ENCODE results near the gene TUT4.

The TUT4 gene

GRCh38 chr1:52472384-52472783 lies 80.5 kb downstream of the TUT4 start:
- DNase-seq (ENCODE audit: low read depth in 2 of 2): no peak

DNA sequence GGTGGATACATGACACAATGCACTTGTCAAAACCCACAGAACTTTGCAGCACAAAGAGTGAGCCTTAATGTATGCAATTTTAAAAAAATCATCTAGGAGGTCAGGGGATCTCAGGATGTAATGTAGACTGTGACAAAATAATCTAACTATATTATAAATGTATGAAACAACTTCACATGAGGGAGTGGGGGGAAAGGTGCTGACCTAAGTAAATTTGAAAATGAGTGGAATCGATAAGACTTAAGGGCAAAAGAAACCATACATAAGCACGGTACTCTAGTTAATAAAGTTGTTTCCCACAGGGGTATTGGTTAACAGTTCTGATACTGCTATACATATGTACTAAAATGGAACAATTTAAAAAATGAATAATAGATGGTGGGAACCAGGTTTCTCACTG lies 83.8 kb downstream of the TUT4 start:
- DNase-seq (ENCODE audit: low read depth in 2 of 2): no peak

DNA sequence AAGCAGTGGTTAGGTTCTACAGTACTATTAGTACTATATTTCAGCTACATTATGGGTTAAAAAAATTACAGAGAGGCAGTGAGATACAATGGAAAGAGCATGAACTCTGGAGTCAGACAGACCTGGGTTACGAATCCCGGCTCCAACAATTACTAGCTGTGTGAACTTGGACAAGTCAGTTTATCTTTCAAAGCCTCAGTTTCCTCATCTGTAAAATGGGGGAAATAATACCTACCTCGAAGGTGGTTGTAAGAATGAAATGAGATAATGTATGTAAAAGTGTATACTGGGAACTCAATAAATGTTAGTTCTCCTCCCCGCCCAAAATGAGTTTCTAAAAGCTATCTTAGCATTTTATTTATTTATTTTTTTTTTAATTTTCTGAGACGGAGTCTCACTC lies 89.0 kb downstream of the TUT4 start:
- DNase-seq (ENCODE audit: low read depth in 2 of 2): no peak

DNA sequence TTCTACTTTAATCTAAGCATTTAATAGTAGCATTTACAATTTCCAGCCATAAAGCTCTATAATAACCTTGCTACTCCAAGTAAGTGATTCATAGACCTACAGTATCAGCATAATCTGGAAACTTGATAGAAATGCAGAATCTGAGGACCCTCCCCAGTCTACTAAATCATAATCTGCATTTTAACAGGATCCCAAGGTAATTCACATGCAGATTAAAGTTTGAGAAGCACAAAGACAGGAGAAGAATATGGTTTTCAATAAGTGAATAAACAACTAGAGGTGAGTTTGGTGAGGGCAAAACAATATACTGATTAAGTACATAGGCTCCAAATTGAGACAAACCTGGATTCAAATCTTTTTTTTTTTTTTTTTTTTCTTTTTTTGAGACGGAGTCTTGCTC lies 91.1 kb downstream of the TUT4 start:
- DNase-seq (ENCODE audit: low read depth in 2 of 2): no peak

- DNase-seq (ENCODE audit: low read depth in 2 of 2): no peak
Observed at GRCh38 chr1:52460694-52461093, 92.2 kb downstream of the TUT4 start.

- DNase-seq (ENCODE audit: low read depth in 2 of 2): no peak
Observed at GRCh38 chr1:52455686-52456085, 97.2 kb downstream of the TUT4 start.

- no peak for DNase-seq (ENCODE audit: low read depth in 2 of 2)
Observed at GRCh38 chr1:52454779-52455178, 98.1 kb downstream of the TUT4 start.

GRCh38 chr1:52454127-52454526 lies 98.8 kb downstream of the TUT4 start:
- DNase-seq (ENCODE audit: low read depth in 2 of 2): no peak

- no peak for DNase-seq (ENCODE audit: low read depth in 2 of 2)
Observed at GRCh38 chr1:52444463-52444862, 108.4 kb downstream of the TUT4 start.

DNA sequence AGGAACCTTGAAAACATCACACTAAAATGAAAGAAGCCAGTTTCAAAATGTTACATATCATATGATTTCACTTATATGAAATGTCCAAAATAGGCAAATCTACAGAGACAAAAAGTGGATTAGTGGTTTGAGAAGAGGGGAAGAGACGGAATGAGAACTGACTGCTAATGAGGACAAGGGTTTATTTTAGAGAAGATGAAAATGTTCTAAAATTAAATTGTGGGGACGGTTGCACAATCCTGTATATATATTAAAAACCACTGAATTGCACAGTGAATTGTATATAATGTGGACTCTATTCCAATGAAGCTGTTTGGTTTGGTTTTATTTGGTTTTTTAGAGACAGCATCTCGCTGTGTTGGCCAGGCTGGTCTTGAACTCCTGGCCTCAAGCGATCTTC lies 112.9 kb downstream of the TUT4 start:
- no peak for DNase-seq (ENCODE audit: low read depth in 2 of 2)

- DNase-seq (ENCODE audit: low read depth in 2 of 2): no peak
Observed at GRCh38 chr1:52436817-52437216, 116.1 kb downstream of the TUT4 start.

DNA sequence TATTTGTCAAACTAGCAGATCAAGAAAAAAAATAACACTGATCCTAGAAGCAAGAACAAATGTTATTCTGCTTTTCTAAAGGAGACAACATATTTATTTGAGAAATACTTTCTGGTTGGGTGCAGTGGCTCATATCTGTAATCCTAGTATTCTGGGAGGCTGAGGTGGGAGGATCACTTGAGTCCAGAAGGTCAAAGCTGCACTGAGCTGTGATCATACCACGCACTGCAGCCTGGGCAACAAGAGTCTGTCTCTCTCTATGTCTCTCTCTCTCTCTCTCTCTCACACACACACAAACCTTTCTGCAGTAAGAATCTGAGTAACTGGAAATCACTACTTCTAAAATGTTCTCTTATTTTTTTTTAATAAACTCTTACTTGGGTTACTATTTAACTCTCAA lies 117.2 kb downstream of the TUT4 start:
- DNase-seq (ENCODE audit: low read depth in 2 of 2): no peak

GRCh38 chr1:52435211-52435610 lies 117.7 kb downstream of the TUT4 start:
- no peak for DNase-seq (ENCODE audit: low read depth in 2 of 2)

DNA sequence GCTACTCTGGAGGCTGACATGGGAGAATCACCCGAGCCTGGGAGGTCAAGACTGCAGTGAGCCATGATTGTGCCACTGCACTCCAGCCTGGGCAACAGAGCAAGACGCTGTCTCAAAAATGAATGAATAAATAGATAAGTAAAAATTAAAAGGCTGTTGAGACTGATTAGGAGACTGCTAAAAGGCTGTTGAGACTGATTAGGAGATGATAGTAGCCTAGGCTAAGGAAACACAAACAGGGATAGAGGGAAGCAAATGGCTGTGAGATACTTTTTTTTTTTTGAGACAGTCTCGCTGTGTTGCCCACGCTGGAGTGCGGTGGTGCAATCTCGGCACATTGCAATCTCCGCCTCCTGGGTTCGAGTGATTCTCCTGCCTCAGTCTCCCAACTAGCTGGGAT lies 120.1 kb downstream of the TUT4 start:
- no peak for DNase-seq (ENCODE audit: low read depth in 2 of 2)

DNA sequence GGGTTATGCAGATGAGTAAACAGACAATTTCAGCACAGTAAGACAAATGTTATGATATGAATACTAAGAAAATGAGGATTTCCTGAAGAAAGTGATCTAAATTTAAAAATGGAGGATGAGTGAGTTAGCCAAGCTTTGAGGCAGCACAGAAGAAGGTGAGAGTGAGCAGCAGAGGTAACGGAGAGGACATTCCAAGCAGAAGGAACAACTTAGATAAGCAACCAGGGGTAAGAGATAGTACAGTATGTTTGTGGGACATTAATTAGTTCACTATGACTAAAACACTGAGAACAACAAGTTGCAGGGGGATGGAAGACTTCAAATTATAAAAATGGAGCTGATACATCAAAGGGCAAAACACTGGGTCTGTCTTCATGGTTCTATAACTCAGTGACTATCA lies 125.7 kb downstream of the TUT4 start:
- no peak for DNase-seq (ENCODE audit: low read depth in 2 of 2)

- DNase-seq (ENCODE audit: low read depth in 2 of 2): no peak
Observed at GRCh38 chr1:52426371-52426770, 126.5 kb downstream of the TUT4 start.

GRCh38 chr1:52424813-52425212 lies 128.1 kb downstream of the TUT4 start:
- DNase-seq (ENCODE audit: low read depth in 2 of 2): no peak

DNA sequence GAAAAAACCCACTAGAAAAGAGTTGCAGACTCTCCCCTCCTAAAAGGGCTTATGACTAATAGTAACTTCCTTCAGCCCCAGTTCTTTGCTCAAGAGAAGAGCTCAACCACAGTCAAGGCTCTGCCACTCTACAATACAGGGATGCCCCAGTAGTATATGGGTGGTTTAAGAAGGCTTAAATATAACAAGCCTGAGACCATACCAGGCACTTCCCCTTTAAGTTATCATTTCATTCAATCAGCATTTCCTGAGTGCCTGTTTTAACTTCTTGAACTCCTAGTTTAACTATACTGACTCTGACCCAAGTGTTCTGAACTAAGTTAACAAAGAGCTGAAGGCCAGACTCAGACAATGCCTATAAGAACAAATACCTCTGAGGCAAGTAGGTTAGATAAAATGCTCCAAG lies 128.7 kb downstream of the TUT4 start:
- no peak for DNase-seq (ENCODE audit: low read depth in 2 of 2)

- DNase-seq (ENCODE audit: low read depth in 2 of 2): peak; percentile 22 to 31
Observed at GRCh38 chr1:52423771-52424170, 129.1 kb downstream of the TUT4 start.

GRCh38 chr1:52423055-52423454 lies 129.8 kb downstream of the TUT4 start:
- no peak for DNase-seq (ENCODE audit: low read depth in 2 of 2)

- no peak for DNase-seq (ENCODE audit: low read depth in 2 of 2)
Observed at GRCh38 chr1:52420713-52421112, 132.2 kb downstream of the TUT4 start.

DNA sequence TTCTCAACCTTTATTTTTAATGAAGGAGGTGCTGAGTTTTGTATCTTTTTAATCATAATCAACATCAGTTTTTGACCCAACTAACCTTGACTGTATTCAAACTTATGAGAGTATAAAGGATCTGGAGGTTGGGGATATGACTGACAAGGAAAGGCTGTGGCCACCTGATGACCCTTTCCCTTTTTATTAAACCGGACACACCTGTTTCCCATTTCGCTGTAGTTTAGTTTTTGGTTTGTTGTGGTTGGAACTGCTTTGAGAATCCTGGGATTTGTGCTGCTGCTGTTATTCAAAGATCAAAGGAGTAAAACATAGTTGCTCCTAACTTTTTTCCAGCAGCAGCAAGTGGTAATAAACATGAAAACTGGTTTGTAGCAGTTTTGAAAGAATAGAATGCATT lies 136.1 kb downstream of the TUT4 start:
- no peak for DNase-seq (ENCODE audit: low read depth in 2 of 2)

- DNase-seq (ENCODE audit: low read depth in 2 of 2): no peak
Observed at GRCh38 chr1:52414942-52415341, 137.9 kb downstream of the TUT4 start.

GRCh38 chr1:52413410-52413989 lies 139.4 kb downstream of the TUT4 start:
- no peak for DNase-seq (ENCODE audit: low read depth in 2 of 2)

DNA sequence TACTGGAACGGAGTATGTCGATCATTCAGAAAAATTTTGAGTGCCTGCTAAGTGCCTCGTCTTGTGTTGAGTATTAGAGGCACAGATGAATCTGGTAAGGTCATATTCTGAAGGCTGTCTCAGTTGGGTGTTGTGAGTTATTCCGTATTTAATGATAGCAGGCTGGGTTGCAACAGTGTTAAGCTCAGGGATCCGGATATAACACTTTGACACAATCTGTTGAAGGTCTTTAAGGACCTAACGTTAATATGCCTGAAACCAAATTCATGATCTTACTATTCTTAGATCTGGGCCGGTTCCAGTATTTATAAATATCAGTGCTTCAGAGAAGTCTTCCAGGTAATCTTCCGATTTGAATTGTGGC lies 147.9 kb downstream of the TUT4 start:
- no peak for DNase-seq (ENCODE audit: low read depth in 2 of 2)
